ENCODE measurements around the gene OR8J3.

- no peak for TF ChIP-seq CTCF (IDR thresholded peaks at IDR 0.05 in 4 of 5, conservative IDR thresholded peaks at IDR 0.05 in 1 of 5)
- TF ChIP-seq POLR2A (IDR thresholded peaks at IDR 0.05): no peak
Measured at GRCh38 chr11:56188602-56189001, 48.6 kb upstream of the OR8J3 start.

All from gastrocnemius medialis (tissue), 4 donors.